H9 (cell line): ENCODE results near the gene PANK2. TPM values are rescaled to one million over a fixed set of nuclear protein-coding genes. Genes with fewer than 3 reads are reported as not detected.
A peak's percentile ranks its signal among the peaks of the same experiment; 100 is the strongest.

Experiments used
- DNase-seq: peaks from one replicate; pipeline ENCODE4 v3.0.0-alpha.2; 2017
- H2AFZ ChIP-seq: one replicate; pipeline ENCODE4 v1.6.1; 2013; ENCODE audit warnings: mild to moderate bottlenecking, low read length, control low read depth, moderate library complexity
- H2AK5ac ChIP-seq: 2 replicates; pipeline ENCODE4 v1.6.1; 2013; ENCODE audit warnings: low read length, control low read depth, mixed read lengths; ENCODE audit not compliant: insufficient read length
- H2BK120ac ChIP-seq: one replicate; pipeline ENCODE4 v1.6.1; 2013; ENCODE audit warnings: low read depth, mild to moderate bottlenecking, low read length, control low read depth, inconsistent platforms; ENCODE audit not compliant: poor library complexity, severe bottlenecking
- H2BK12ac ChIP-seq: 2 replicates; pipeline ENCODE4 v1.6.1; 2013; ENCODE audit warnings: low read length, control low read depth, mixed read lengths, low read depth; ENCODE audit not compliant: insufficient read length
- H2BK15ac ChIP-seq: 2 replicates; pipeline ENCODE4 v1.6.1; 2013; ENCODE audit warnings: low read depth, low read length, control low read depth
- H2BK20ac ChIP-seq: one replicate; pipeline ENCODE4 v1.6.1; 2013; ENCODE audit warnings: low read depth, mild to moderate bottlenecking, low read length, control low read depth, inconsistent platforms; ENCODE audit not compliant: poor library complexity, severe bottlenecking
- H2BK5ac ChIP-seq: 2 replicates; pipeline ENCODE4 v1.6.1; 2013; ENCODE audit warnings: low read length, control low read depth, mixed read lengths; ENCODE audit not compliant: insufficient read length
- H3K14ac ChIP-seq: 2 replicates; pipeline ENCODE4 v1.6.1; 2013; ENCODE audit warnings: low read length, control low read depth; ENCODE audit not compliant: insufficient read depth
- H3K18ac ChIP-seq: 2 replicates; pipeline ENCODE4 v1.6.1; 2013; ENCODE audit warnings: low read depth, mild to moderate bottlenecking, mixed read lengths, low read length, control low read depth; ENCODE audit not compliant: insufficient read length
- H3K23ac ChIP-seq: 2 replicates; pipeline ENCODE4 v1.6.1; 2013; ENCODE audit warnings: low read length, control low read depth, mixed read lengths, low read depth; ENCODE audit not compliant: insufficient read length
- H3K23me2 ChIP-seq: 2 replicates; pipeline ENCODE4 v1.6.1; 2013; ENCODE audit warnings: low read depth, mild to moderate bottlenecking, mixed read lengths, low read length, control low read depth; ENCODE audit not compliant: insufficient read length, poor library complexity, severe bottlenecking
- H3K27ac ChIP-seq: 2 replicates; pipeline ENCODE4 v1.5.1; 2013; ENCODE audit warnings: low read length, control low read depth, mixed read lengths, low read depth; ENCODE audit not compliant: insufficient read length
- H3K27me3 ChIP-seq: 2 replicates; pipeline ENCODE4 v1.6.1; 2013; ENCODE audit warnings: low read length, control low read depth, inconsistent platforms; ENCODE audit not compliant: insufficient read depth
- H3K4ac ChIP-seq: 2 replicates; pipeline ENCODE4 v1.6.1; 2013; ENCODE audit warnings: low read depth, mild to moderate bottlenecking, control low read depth, inconsistent platforms, low read length, moderate library complexity
- H3K4me1 ChIP-seq: 2 replicates; pipeline ENCODE4 v1.6.1; 2013; ENCODE audit warnings: low read length, control low read depth, inconsistent platforms; ENCODE audit not compliant: insufficient read depth
- H3K4me2 ChIP-seq: 2 replicates; pipeline ENCODE4 v1.6.1; 2013; ENCODE audit warnings: low read length, control low read depth, mixed read lengths; ENCODE audit not compliant: insufficient read length, insufficient read depth
- H3K56ac ChIP-seq: 2 replicates; pipeline ENCODE4 v1.6.1; 2013; ENCODE audit warnings: low read depth, mild to moderate bottlenecking, mixed read lengths, low read length, control low read depth; ENCODE audit not compliant: insufficient read length
- H3K79me1 ChIP-seq: 2 replicates; pipeline ENCODE4 v1.6.1; 2013; ENCODE audit warnings: low read depth, mild to moderate bottlenecking, moderate library complexity, low read length, control low read depth, inconsistent platforms; ENCODE audit not compliant: insufficient read depth, poor library complexity, severe bottlenecking
- H3K79me2 ChIP-seq: 2 replicates; pipeline ENCODE4 v1.6.1; 2013; ENCODE audit warnings: low read length, control low read depth, inconsistent platforms; ENCODE audit not compliant: insufficient read depth
- H3K9ac ChIP-seq: 2 replicates; pipeline ENCODE4 v1.6.1; 2013; ENCODE audit warnings: low read length, control low read depth, mixed read lengths; ENCODE audit not compliant: insufficient read length; ENCODE audit errors: extremely low read depth
- H3K9me3 ChIP-seq: one replicate; pipeline ENCODE4 v1.6.1; 2013; ENCODE audit warnings: low read depth, low read length, inconsistent platforms; ENCODE audit not compliant: control insufficient read depth
- H3T11ph ChIP-seq: one replicate; pipeline ENCODE4 v1.6.1; 2013; ENCODE audit warnings: mild to moderate bottlenecking, low read length, control low read depth, inconsistent platforms
- H4K20me1 ChIP-seq: one replicate; pipeline ENCODE4 v1.6.1; 2013; ENCODE audit not compliant: control insufficient read depth, insufficient read length, insufficient read depth
- H4K5ac ChIP-seq: 2 replicates; pipeline ENCODE4 v1.6.1; 2013; ENCODE audit warnings: low read depth, mild to moderate bottlenecking, mixed read lengths, low read length, control low read depth; ENCODE audit not compliant: insufficient read length
- H4K8ac ChIP-seq: replicated peaks from 2 replicates; pipeline ENCODE4 v1.6.1; 2013; ENCODE audit warnings: low read length, control low read depth, mixed read lengths, low read depth; ENCODE audit not compliant: insufficient read length
- H4K91ac ChIP-seq: 2 replicates; pipeline ENCODE4 v1.6.1; 2013; ENCODE audit warnings: low read depth, mild to moderate bottlenecking, moderate library complexity, mixed read lengths, low read length, control low read depth; ENCODE audit not compliant: insufficient read length
- H3K27ac Mint-ChIP-seq, 3 experiments: 2 replicates in 2 of 3; 3 replicates in 1 of 3; pipeline ENCODE4 v1.8.0; 2020 to 2021; ENCODE audit warnings: mixed read lengths in 3 of 3, mild to moderate bottlenecking in 1 of 3, moderate library complexity in 1 of 3
- H3K27me3 Mint-ChIP-seq: 2 replicates; pipeline ENCODE4 v1.8.0; 2021; ENCODE audit warnings: low read depth, mild to moderate bottlenecking, moderate library complexity, mixed read lengths
- H3K36me3 Mint-ChIP-seq, 3 experiments: 2 replicates in 2 of 3; 3 replicates in 1 of 3; pipeline ENCODE4 v1.8.0; 2020 to 2021; ENCODE audit warnings: low read depth in 3 of 3, mixed read lengths in 3 of 3; ENCODE audit not compliant: insufficient read depth in 1 of 3
- H3K4me1 Mint-ChIP-seq, 2 experiments: 2 replicates each; pipeline ENCODE4 v1.8.0; 2020; ENCODE audit warnings: mixed read lengths in 2 of 2
- H3K4me3 Mint-ChIP-seq, 2 experiments: 2 replicates in 1 of 2; 3 replicates in 1 of 2; pipeline ENCODE4 v1.8.0; 2020 to 2021; ENCODE audit warnings: mild to moderate bottlenecking in 2 of 2, mixed read lengths in 2 of 2, moderate library complexity in 1 of 2
- H3K9me3 Mint-ChIP-seq, 2 experiments: 2 replicates in 1 of 2; 3 replicates in 1 of 2; pipeline ENCODE4 v1.8.0; 2020; ENCODE audit warnings: mild to moderate bottlenecking in 2 of 2, mixed read lengths in 2 of 2, moderate library complexity in 1 of 2
- WGBS: extraction: QIAGEN DNeasy Blood & Tissue Kit; methylation state at CpG from one replicate; pipeline ENCODE4 v1.1.7; 2013; ENCODE audit warnings: missing lambda C conversion rate, low lambda C conversion rate, mixed read lengths; ENCODE audit not compliant: insufficient read length; ENCODE audit errors: extremely low coverage; 5-methylcytosine and 5-hydroxymethylcytosine counted together
- total RNA-seq: library from RNA; stranded (reverse); gene quantifications from 2 replicates; pipeline ENCODE4 v1.2.1, GENCODE V29; 2021
- TF ChIP-seq, protein P1 (sequence below): fragments of 200-600 bp; sonication (generic); conservative IDR thresholded peaks from 3 replicates; pipeline ENCODE4 v1.8.0; 2021; ENCODE audit warnings: antibody characterized with exemption, mild to moderate bottlenecking

The PANK2 gene
- total RNA-seq, 1 experiment from 2014 or later = 65.4 TPM

GRCh38 chr20:3922983-3923339 lies 33.8 kb downstream of the PANK2 start:
- Histone ChIP-seq H3K56ac (no peak overlapping the region), H2BK120ac (no peak overlapping the region), H4K8ac (no peak overlapping the region), H3K9ac (no peak overlapping the region), H4K20me1 (peaks cover 5% of the 10 kb centered on the region), H3K18ac (no peak overlapping the region), H3K27ac (no peak overlapping the region), H3K27me3 (no peaks in the 10 kb centered on the region), H3T11ph (no peak overlapping the region), H2AFZ (no peak overlapping the region), H2BK12ac (no peak overlapping the region), H3K4me1 (peaks cover 6% of the 10 kb centered on the region; the same call in 1 of the 2 replicates), H3K14ac (no peak overlapping the region), H2BK20ac (no peak overlapping the region), H4K5ac (no peak overlapping the region), H3K23me2 (no peaks in the 10 kb centered on the region), H3K23ac (no peak overlapping the region), H3K79me2 (no peaks in the 10 kb centered on the region), H3K79me1 (peaks cover 4% of the 10 kb centered on the region), H3K9me3 (no peaks in the 10 kb centered on the region), H4K91ac (no peak overlapping the region), H2BK5ac (no peak overlapping the region), H2BK15ac (no peak overlapping the region), H3K4ac (no peak overlapping the region), H2AK5ac (no peak overlapping the region), H3K4me2 (no peak overlapping the region)
- H3K4me3 Mint-ChIP-seq = no peak overlapping the region
- WGBS = no CpG with 5 or more reads among the region's 4 CpGs
- H3K27me3 Mint-ChIP-seq = peaks cover 4% of the 10 kb centered on the region; the same call in 1 of the 2 replicates
- TF ChIP-seq, protein P1, sequence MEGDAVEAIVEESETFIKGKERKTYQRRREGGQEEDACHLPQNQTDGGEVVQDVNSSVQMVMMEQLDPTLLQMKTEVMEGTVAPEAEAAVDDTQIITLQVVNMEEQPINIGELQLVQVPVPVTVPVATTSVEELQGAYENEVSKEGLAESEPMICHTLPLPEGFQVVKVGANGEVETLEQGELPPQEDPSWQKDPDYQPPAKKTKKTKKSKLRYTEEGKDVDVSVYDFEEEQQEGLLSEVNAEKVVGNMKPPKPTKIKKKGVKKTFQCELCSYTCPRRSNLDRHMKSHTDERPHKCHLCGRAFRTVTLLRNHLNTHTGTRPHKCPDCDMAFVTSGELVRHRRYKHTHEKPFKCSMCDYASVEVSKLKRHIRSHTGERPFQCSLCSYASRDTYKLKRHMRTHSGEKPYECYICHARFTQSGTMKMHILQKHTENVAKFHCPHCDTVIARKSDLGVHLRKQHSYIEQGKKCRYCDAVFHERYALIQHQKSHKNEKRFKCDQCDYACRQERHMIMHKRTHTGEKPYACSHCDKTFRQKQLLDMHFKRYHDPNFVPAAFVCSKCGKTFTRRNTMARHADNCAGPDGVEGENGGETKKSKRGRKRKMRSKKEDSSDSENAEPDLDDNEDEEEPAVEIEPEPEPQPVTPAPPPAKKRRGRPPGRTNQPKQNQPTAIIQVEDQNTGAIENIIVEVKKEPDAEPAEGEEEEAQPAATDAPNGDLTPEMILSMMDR = no peak
- DNase-seq = no peak
- no peaks in the 10 kb centered on the region; a peak in 1 of 5 replicates for H3K9me3 Mint-ChIP-seq
- H3K4me1 Mint-ChIP-seq = peaks cover 31 to 37% of the 10 kb centered on the region in 2 experiments
- H3K27ac Mint-ChIP-seq = peak overlapping the region in 1 of 3 experiments; percentile 79; a peak in 1 of 7 replicates
- peaks cover 32 to 72% (median 61%) of the 10 kb centered on the region in 3 experiments for H3K36me3 Mint-ChIP-seq
